H1 (cell line): Measurements from ENCODE around the gene TPPP2. TPM values are rescaled to one million over a fixed set of nuclear protein-coding genes. Genes with fewer than 3 reads are reported as not detected.

Experiments
- CBX5 ChIP-seq: fragments of 300-800, 300-1000 bp; sonication (generic); IDR thresholded peaks from 2 replicates; pipeline ENCODE4 v1.7.1; 2016; ENCODE audit warnings: antibody characterized with exemption, low read length, low read depth
- FOSL1 ChIP-seq: IDR thresholded peaks from 2 replicates; pipeline ENCODE4 v1.6.1; 2011; ENCODE audit warnings: mild to moderate bottlenecking, low read depth, low read length, moderate library complexity; ENCODE audit not compliant: insufficient read depth
- NANOG ChIP-seq: IDR thresholded peaks from 2 replicates; pipeline ENCODE4 v1.6.1; 2011; ENCODE audit warnings: low read length, low read depth, mild to moderate bottlenecking, inconsistent platforms; ENCODE audit not compliant: insufficient read depth, poor library complexity, severe bottlenecking
- polyA plus RNA-seq, 7 experiments: library from polyadenylated mRNA; depleted of rRNA in 3 of 7; stranded (reverse) in 5 of 7; unstranded in 2 of 7; fragments of >200 nt in 5 of 7; fragments of 200-250 nt in 2 of 7; gene quantifications; 1 replicate in 5 of 7; 2 replicates in 1 of 7; 4 replicates in 1 of 7; pipeline versions ENCODE4 v1.2.1 to v1.2.3, GENCODE V29; 2011 to 2013; ENCODE audit warnings: missing spikeins in 2 of 7, mixed read lengths in 2 of 7
- total RNA-seq: library from RNA; stranded (reverse); fragmentation: NEBNext Ultra II Directional; extraction: Animal tissue kit (Norgen Biotek cat#: 25700); gene quantifications from 2 replicates; pipeline ENCODE4 v1.2.1, GENCODE V29; 2021

TPPP2 gene
- total and polyA plus RNA-seq, 2 of the 8 experiments (the other 6 are each of a cell fraction or from before 2014, with no cell fraction given): not detected

GRCh38 chr14:21058903-21059302, 28.9 kb downstream of the TPPP2 start (continued):
- TF ChIP-seq CBX5 (no peak), FOSL1 (no peak), NANOG (no peak)
